GM21717 (cell line): ENCODE measurements around the gene UCHL3.
"Not testable (repeated sequence)": the region's sequence is repeated elsewhere in the genome, so short reads cannot be mapped to it uniquely, and the experiment has no call there.

Experiments used
- ATAC-seq: cut with Tn5 transposase; IDR thresholded peaks from one replicate; pipeline ENCODE4 v1.9.1; 2021; ENCODE audit warnings: mild to moderate bottlenecking, moderate library complexity; ENCODE audit not compliant: unreplicated experiment

UCHL3 gene

DNA sequence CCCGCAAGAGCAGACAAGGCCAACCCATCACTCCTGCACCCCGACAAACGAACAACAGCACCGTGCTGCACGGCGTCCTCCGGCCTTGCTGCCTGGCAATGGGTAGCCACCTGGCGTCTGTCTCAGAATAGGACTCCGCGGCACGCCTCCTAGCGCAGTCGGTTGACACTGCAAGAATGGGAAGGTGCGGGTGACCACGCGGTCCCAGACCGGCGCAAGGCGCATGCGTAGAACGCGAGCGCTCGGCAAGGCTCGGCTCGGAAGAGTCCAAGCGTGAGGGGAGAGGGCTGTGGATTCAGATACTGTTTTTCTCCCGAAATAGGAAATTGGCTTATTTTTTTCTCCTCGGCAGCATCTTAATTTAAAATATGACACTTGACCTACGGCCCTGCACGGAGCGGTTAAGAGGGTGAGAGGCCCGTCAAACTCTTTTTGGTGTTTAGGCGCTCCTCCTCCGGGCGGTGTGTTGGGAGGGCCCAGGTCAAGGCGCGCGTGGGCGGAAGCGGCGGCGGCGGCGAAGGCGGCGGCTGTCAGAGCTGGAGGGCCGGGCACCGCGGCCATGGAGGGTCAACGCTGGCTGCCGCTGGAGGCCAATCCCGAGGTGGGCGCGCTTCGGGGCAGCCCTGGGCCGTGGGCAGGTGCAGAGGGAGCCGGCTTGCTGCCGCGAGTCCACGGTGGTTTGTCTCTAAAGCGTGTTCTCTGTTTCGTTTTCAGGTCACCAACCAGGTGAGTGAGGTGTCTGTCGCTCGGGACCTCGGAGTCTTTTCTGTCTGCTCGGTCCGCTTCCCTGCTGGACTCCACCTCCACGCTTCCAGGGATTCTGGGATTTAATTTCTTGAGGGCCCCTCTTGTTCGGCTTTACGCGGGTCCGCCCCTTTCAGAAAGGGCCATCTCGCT, at the start of gene UCHL3:
Gene UCHL3 (plus strand): TSS at position 530 of the 897 bp plus-strand sequence. CDS start 30 bp downstream, at position 560.
- peak; percentile 96 for ATAC-seq

DNA sequence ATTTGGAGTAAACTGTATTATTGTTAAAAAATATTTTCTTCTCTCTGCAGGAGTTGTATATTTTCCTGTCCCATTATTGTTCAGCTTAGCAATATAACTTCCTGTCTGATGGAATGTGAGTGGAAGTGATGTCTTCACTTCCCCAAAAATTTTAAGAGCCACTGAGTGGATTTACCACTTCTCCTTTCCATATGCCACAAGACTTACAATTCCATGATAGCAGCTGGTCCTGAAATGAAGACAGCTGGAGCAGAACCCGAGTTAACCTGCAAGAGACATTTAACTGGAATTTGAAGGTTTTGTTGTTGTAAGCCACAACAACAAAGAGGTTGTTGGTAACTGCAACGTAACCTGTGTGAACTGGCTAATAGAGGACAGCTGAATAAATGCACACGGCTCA, 44.3 kb upstream of the UCHL3 start:
- no peak for ATAC-seq

DNA sequence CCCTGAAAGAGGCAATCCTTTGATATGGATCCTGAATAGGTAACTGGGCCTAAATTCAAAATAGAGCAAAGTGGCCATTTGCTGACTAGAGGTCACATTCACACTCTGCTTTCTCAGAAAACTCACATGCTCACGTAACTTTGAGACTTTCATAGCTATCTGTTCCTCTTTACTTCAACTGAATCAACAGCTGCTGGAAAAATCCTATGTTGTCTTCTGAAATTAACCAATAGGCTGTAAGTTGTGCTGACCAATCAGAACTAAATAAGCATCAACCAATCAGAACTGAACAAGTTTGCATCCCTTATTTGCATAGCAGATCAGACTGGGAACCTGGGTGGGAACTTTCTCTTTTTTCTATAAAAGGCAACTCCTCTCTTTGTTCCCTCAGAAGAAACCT, 43.6 kb upstream of the UCHL3 start:
- no peak for ATAC-seq

DNA sequence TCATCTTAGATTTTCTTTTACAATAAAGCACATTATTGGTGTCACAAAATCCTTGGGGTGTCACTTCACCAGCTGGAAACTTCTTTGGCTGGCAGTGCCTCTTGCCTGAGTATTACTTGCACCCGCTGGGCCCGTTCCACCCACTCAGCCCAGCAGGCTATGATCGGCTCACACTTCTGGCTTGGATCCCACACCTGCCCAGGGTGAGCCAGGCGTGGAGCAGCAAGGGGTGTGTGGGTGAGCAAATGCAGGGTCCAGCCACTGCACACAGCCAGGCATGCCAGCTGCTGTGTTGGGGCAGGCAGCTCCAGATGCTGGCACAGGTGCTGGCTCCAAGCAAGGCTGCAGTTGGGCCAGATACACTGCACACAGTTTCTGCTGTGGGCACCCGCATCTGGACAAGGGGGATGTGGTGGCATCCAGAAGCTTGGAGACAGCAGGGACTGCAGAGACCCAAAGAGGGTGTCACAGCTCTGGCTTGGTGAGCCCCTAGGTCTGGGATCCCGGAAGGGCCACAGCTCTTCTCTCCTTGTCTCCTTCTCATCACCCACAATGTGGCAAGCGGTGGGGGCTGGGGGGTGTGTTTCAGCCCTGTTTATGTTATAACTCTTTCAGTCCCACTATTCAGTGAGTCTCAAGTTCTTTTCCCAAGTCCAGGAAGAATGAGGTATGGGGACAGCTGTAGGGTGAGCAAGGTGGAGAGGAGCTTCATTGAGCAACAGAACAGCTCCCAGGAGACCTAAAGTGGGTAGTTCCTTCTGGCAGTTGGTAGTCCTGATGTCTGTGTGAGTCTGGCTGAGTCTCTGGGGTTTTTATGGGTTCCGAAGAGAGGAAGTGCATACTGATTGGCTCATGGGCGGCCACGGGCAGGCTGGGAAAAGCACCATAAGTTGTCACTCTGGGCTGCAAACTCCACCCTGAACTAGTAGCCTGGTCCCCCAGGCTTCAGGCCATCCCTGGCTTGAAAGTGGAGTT, 42.3 kb upstream of the UCHL3 start:
- ATAC-seq, result no peak

DNA sequence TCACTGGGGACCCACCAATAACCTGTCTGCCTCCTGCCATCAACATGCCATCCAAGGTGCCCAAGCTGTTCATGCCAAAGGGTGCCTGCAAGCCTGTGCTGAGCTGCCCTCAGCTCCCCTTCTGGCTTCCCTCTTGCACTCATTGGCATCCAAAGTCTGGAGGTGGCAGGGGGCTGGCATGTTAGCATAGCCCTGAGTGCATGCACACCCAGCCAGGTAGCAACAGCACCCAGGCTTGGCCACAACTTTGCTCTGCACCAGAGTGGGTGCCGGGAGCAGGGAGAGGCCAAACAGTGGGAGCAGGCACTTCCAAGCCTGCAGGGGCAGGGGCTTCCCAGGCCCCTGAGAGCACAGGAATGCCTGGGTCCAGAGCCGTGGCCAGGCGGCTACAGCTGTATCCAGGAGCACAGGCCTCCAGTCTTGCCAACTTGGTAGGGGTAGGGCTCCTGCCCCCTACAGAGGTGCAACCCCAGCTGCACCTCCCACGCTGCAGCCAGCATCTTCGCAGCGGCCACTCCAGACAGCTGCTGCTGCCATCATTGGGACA, 41.5 kb upstream of the UCHL3 start:
- ATAC-seq, result no peak

DNA sequence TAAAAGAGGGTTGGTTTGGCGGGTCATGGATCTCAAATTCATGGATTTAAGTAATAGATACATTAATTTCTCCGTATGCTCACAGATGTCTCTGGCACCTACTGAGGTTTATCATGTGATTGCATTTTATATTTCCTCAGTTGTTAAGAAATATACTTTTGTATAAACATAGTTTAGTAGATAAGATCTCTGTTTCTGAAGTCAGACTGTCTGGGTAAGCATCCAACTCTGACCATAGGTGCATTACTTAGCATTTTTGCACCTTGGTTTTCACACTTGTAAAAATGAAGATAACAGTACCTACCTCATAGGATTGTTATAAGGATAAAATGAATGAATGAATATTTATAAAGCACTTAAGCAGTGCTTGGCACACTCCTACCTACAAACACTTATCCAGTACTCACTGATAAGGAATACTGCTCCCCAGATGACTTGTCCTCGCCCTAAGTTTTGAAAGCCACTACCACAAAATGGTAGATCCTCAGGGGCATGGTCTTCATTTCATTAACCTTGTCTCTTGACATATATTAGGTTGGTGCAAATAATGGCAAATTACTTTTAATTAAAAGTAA, 38.5 kb upstream of the UCHL3 start:
- no peak for ATAC-seq

DNA sequence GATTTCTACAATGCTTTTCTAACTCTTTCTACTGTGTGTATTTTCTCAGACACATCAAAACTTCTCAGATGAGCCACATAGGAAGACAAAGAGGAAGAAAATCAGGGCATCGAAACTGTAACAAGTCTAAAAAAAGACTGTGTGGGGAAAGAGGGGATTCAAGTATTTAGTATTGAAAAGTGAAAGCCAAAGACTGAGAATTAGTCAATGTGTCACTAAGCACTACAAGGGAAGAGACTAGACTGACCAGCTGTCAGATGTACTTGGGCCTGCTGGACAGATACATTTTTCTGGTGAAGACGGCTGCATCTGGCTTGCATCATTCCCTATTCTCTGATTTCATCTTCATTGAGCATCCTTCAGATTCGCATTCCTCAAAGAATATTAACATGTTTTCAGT, 37.3 kb upstream of the UCHL3 start:
- peak; percentile 92 for ATAC-seq

DNA sequence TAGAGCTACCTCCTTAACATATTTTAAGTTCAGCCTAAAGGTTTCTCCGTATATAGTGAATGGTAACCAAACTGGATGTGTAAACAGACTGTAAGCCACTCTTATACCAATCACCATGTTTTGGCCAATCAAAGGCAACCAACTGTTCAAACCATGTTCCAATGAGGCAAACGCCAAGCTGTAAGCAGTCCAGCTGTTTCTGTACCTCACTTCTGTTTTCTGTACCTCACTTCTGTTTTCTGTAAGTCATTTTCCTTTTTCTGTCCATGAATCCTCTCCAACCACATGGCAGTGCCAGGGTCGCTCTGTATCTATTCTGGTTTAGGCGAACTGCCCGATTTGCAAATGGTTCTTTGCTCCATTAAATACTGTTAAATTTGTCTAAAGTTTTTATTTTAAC, 36.3 kb upstream of the UCHL3 start:
- ATAC-seq, result no peak

DNA sequence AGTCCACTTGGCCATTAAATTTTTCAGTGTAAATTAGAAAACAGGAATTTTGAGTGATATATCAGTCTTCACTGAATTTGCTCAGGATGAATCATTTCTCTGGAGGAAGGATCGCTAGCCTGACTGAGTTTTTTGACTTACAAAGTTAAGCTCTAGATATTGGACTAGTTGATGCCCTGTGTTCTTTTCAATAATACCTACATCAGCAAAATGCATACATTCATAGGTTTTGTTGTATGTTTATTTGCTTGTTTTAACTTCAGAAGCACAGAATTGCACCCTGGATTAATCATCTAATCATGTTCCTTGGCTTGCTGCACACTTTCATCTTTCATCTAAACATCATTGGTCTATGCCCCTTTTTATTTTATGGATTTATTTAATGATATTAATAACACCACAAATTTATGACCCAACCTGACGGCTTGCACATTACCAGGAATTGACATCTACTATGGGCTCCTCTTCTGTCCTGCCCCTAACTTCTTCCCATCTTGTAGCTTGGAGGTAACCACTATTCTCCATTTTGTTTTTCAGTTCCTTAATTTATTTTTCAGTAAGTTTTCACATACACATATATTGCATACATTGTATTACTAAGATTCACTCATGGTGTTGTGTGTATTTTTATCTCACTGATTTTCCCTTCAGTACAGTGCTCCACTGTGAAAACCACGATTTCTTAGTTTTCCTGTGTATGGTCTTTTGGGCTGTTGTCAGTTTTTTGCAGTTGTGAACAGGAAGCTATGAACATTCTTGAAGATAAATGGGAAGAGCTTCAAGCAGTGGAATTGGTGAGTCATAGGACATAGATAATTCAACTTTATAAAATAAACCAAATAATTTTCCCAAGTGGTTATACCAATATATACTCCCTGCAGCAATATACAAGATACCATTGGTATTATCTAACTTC, 35.3 kb upstream of the UCHL3 start:
- ATAC-seq, result no peak

DNA sequence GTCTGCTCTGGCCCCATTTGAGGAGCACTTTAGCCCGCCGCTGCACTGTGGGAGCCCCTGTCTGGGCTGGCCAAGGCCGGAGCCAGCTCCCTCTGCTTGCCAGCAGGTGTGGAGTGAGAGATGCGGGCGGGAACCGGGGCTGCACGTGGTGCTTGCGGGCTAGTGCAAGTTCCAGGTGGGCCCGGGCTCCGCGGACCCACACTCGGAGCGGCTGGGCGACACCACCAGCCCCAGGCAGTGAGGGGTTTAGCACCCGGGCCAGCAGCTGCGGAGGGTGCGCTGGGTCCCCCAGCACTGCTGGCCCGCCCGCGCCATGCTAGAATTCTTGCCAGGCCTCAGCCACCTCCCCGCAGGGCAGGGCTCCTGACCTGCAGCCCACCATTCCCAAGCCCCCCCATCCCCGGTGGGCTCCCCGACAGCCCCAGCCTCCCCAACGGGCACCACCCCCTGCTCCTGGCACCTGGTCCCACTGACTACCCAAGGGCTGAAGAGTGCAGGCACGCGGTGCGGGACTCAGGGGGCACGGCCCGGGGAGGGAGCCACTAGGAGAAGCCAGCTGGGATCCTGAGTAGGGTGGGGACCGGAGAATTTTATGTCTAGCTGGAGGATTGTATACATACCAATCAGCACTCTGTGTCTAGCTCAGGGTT, 31.0 kb upstream of the UCHL3 start:
- no peak for ATAC-seq

DNA sequence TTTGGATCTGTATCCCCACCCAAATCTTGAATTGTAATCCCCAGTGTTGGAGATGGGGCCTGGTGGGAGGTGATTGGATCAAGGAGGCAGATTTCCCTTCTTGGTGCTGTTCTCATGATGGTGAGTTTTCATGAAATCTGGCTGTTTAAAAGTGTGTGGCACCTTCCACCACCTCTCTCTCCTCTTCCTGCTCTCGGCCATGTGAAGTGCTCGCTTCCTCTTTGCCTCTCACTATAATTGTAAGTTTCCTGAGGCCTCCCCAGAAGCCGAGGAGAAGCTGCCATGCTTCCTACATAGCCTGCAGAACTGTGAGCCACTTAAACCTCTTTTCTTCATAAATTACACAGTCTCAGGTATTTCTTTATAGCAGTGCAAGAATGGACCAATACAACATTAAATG, 27.6 kb upstream of the UCHL3 start:
- ATAC-seq, result no peak

DNA sequence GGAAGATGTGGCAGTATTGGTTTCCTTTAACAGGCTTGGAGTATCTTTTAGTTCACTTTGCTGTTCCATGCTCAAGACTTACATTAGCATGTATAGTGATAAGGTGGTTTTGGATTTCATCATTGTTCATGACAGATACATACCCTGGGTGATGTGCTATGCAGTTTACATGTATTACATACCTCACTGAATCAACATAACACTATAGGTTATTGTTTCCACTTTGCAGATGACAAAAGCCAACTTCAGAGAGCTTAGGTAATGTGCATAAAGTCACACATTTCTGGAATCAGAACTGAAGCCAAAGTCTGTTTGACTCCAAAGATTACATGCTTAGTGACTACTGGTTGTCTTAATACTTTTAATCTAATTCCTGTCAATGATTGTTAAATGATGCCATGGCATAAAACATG, 19.0 kb upstream of the UCHL3 start:
- ATAC-seq, result peak; percentile 59

DNA sequence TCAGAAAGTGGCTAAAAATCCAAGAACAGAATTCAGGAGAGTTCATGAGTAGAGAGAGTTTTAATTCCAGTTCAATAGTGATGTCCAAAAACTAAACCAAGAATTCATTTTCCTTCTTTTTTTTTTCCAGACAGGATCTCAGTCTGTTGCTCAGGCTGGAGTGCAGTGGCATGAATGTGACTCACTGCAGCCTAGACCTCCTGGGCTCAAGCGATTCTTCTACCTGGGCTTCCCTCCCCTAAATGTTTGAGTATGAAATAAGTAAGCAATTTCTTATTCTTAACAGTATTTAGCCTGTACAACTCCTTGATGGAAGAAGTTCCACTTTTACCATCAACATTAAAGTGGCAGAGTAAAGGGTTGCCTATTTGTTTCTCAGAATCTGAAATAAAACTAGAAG, 15.7 kb upstream of the UCHL3 start:
- no peak for ATAC-seq

DNA sequence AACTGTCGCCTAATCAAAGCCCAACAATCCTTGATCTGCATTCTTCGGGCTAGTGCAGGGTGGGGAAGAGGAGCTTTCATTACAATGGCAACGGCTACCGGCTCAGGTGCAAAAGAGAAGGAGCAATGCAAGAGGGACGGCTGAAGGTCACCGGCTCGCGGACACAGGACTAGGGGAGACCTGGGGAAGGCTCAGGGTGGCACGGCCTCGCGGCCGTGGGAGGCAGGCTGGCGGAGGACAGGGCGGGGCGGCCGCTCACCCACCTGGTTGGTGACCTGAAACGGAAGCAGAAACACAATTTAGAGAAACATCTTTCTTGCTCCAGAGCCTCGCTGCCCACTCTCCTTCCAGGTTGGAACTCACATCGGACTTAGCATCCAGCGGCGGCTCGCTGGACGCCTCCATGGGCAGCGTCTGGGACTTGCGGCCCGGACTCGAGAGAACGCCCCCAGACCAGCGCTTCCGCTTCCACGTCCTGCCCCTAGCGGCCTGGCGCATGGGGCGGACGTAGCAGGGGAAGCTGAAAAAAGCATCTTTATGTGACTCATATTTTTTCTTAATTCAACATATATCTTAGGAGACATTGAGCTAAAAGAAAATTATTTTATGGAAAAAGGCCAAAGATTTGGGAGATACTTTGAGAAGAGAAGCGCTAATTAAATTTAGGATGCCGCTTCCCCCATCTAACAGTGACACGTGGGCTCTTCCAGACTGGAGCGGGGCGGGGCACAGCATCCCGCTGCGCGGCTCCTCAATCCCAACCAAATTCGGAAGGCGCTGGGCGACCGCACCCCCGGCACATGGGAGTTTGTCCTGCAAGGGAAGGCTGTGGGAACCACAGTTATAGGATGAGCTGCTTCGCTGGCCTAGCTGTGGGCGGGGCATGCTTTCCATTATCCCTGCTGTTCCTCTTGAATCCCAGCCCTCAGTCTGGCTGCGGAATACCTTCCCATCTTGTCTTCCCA, 11.9 kb upstream of the UCHL3 start, which contains the start of gene COMMD6:
Gene COMMD6 (minus strand): TSS at position 441 of the 965 bp plus-strand sequence. CDS start 36 bp downstream, at position 405.
- peak; percentile 96 for ATAC-seq

DNA sequence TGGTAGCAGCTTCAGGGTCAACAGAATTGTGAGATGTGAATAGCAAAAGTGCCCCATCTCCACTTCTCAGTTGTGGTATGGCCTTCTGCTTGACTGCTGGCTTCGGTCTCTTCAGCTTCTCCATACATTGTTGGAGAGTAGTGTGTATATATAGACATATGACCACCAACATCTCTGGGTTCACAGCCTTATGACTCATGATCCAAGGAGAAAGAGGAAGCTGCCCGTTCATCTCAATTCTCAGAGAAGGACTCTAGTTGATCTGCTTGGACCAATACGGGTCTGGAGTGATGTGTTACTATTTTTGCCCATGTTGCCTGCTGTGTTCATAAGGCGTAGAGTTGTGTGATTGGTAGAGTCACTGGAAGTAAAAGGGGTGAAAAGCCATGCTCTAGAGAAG, 8.3 kb upstream of the UCHL3 start:
- no peak for ATAC-seq

DNA sequence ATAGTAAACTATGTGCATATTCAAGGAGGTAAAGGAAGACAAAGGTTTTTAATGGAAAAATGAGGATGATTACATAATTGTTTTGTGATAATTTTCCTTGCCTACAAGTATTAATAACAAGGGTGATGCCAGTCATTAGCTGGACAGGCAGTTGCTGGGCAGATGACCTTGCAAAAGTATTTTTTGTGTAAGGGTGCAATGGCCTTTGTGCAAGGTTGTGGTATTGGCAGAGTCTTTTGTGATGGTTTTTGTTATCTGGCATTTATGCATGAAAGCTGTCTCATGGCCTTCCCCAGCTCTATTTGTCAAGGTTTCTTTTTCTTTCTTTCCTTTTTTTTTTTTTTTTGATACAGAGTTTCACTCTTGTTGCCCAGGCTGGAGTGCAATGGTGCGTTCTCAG, 7.6 kb upstream of the UCHL3 start:
- no peak for ATAC-seq

DNA sequence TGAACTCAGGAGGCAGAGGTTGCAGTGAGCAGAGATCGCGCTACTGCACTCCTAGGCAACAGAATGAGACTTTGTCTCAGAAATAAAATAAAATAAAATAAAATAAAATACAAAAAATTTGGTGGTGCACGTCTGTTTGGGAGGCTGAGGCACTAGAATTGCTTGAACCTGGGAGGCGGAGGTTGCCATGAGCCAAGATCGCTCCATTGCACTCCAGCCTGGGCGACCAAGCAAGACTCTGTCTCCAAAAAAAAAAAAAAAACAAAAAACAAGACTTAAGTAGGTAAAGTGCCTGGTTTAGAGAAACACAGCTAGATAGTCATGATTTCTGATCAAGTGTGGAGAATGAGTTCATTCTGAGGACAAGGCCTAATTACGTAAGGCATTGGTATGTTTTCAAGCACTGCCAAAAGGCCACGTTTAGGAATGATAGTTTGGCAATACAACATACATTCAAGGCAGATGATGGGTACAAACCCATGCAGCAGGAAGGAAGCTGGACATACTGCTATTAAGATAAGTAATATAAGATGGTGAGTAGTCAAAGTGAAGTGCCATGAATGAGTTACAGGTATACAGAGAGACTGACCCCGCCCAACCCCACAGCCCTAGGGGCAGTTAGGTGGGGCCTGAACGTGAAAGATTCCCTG, 4.8 kb upstream of the UCHL3 start:
- ATAC-seq, result no peak

DNA sequence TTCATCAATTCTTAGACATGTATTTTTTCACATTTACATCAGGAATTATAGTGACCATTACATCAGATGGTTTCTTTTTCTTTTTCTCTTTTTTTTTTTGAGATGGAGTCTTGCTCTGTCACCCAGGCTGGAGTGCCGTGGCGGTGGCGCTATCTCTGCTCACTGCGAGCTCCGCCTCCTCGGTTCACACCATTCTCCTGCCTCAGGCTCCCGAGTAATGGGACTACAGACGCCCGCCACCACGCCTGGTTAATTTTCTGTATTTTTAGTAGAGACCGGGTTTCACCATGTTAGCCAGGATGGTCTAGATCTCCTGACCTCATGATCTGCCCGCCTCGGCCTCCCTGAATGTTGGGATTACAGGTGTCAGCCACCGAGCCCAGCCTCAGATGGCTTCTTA, 4.2 kb upstream of the UCHL3 start:
- ATAC-seq, result not testable (repeated sequence)
